RWPE2 (cell line): ENCODE measurements around the gene BCL7C.
A peak's percentile ranks its signal among the peaks of the same experiment; 100 is the strongest.
"Not testable (repeated sequence)": the region's sequence is repeated elsewhere in the genome, so short reads cannot be mapped to it uniquely, and the experiment has no call there.

Source experiments
- ATAC-seq: fragments of 200-7000 bp; cut with Tn5 transposase; 3 replicates; pipeline ENCODE4 v1.9.1; 2021; ENCODE audit warnings: low read depth
- DNase-seq: peaks from one replicate; pipeline ENCODE4 v3.0.0-alpha.2; 2020; ENCODE audit warnings: low spot score
- H3K27ac ChIP-seq: fragments of 450-650 bp; 2 replicates; pipeline ENCODE4 v1.5.1; 2017; ENCODE audit warnings: mild to moderate bottlenecking; ENCODE audit not compliant: poor library complexity, severe bottlenecking
- H3K27me3 ChIP-seq: fragments of 250-450 bp; sonication (Bioruptor Pico); 2 replicates; pipeline ENCODE4 v1.5.1; 2021; ENCODE audit warnings: mild to moderate bottlenecking, moderate library complexity; ENCODE audit not compliant: insufficient read depth, poor library complexity, severe bottlenecking
- H3K36me3 ChIP-seq: fragments of 250-450 bp; sonication (Bioruptor Pico); 2 replicates; pipeline ENCODE4 v1.5.1; 2020; ENCODE audit warnings: low read depth, mild to moderate bottlenecking, moderate library complexity
- H3K4me1 ChIP-seq: fragments of 250-450 bp; sonication (Bioruptor Pico); 2 replicates; pipeline ENCODE4 v1.5.1; 2021; ENCODE audit warnings: mild to moderate bottlenecking, moderate library complexity; ENCODE audit not compliant: insufficient read depth, poor library complexity, severe bottlenecking
- H3K4me3 ChIP-seq: fragments of 250-450 bp; sonication (Bioruptor Pico); 2 replicates; pipeline ENCODE4 v1.5.1; 2021; ENCODE audit warnings: mild to moderate bottlenecking, moderate library complexity; ENCODE audit not compliant: severe bottlenecking
- H3K9me3 ChIP-seq: fragments of 250-450 bp; sonication (Bioruptor Pico); 2 replicates; pipeline ENCODE4 v1.5.1; 2021; ENCODE audit warnings: mild to moderate bottlenecking, moderate library complexity; ENCODE audit not compliant: severe bottlenecking
- CTCF ChIP-seq: fragments of 450-650 bp; IDR thresholded peaks from one replicate; pipeline ENCODE4 v1.5.1; 2017; ENCODE audit warnings: mild to moderate bottlenecking, moderate library complexity; ENCODE audit not compliant: poor library complexity, severe bottlenecking

The BCL7C gene

GRCh38 chr16:30893744-30894539, at the start of gene BCL7C:
BCL7C (minus strand) TSS chr16:30894077; CDS start chr16:30893944, 133 bp downstream.
- Histone ChIP-seq H3K27me3 (no peaks in the 10 kb centered on the region), H3K9me3 (no peaks in the 10 kb centered on the region), H3K4me1 (peaks cover 21% of the 10 kb centered on the region), H3K4me3 (peak within 1 kb of the TSS; percentile 82), H3K27ac (peak within 1 kb of the TSS; percentile 92), H3K36me3 (peaks cover 16% of the 10 kb centered on the region)
- peak; percentile 90 for DNase-seq
- peak; percentile 65 for ATAC-seq
- TF ChIP-seq CTCF = peak; percentile 80

- no peaks in the 10 kb centered on the region for H3K9me3 ChIP-seq
- no peak for TF ChIP-seq CTCF
- H3K4me3 ChIP-seq = no peak overlapping the region
- ATAC-seq (no peak), DNase-seq (no peak)
- peaks cover 13% of the 10 kb centered on the region for H3K4me1 ChIP-seq
- no peak overlapping the region for H3K27ac ChIP-seq
- peaks cover 45% of the 10 kb centered on the region for H3K36me3 ChIP-seq
- H3K27me3 ChIP-seq = no peaks in the 10 kb centered on the region
Observed at GRCh38 chr16:30942426-30942806, 48.5 kb upstream of the BCL7C start.

GRCh38 chr16:30941600-30942425, 47.9 kb upstream of the BCL7C start:
- peak overlapping the region; percentile 53 for H3K27ac ChIP-seq
- peaks cover 45% of the 10 kb centered on the region for H3K36me3 ChIP-seq
- ATAC-seq (peak; percentile 89), DNase-seq (no peak)
- no peak overlapping the region for H3K4me3 ChIP-seq
- H3K4me1 ChIP-seq = peaks cover 13% of the 10 kb centered on the region
- no peaks in the 10 kb centered on the region for H3K9me3 ChIP-seq
- peak; percentile 93 for TF ChIP-seq CTCF
- no peaks in the 10 kb centered on the region for H3K27me3 ChIP-seq

- Histone ChIP-seq H3K27ac (peak overlapping the region; percentile 53), H3K36me3 (peaks cover 42% of the 10 kb centered on the region), H3K4me1 (peaks cover 13% of the 10 kb centered on the region)
- not testable (repeated sequence) for H3K9me3 ChIP-seq, DNase-seq, ATAC-seq, H3K27me3 ChIP-seq, H3K4me3 ChIP-seq
Observed at GRCh38 chr16:30939571-30939970, 45.7 kb upstream of the BCL7C start.

GRCh38 chr16:30937692-30938091, 43.8 kb upstream of the BCL7C start:
- Histone ChIP-seq H3K4me3 (no peak overlapping the region), H3K27me3 (no peaks in the 10 kb centered on the region), H3K9me3 (no peaks in the 10 kb centered on the region), H3K36me3 (peaks cover 37% of the 10 kb centered on the region), H3K4me1 (peaks cover 13% of the 10 kb centered on the region), H3K27ac (no peak overlapping the region)
- no peak for TF ChIP-seq CTCF
- ATAC-seq (no peak), DNase-seq (no peak)
